HG02798 (cell line): ENCODE data around the gene DZIP1L.
A peak's percentile ranks its signal among the peaks of the same experiment; 100 is the strongest.

Source experiments
- ATAC-seq: cut with Tn5 transposase; IDR thresholded peaks from one replicate; pipeline ENCODE4 v1.9.1; 2021; ENCODE audit warnings: mild to moderate bottlenecking; ENCODE audit not compliant: unreplicated experiment, poor library complexity

DZIP1L gene

GRCh38 chr3:138043266-138044029, 72.0 kb downstream of the DZIP1L start:
- no peak for ATAC-seq

GRCh38 chr3:138042043-138042442, 73.4 kb downstream of the DZIP1L start:
- no peak for ATAC-seq

GRCh38 chr3:138038725-138039462, 76.5 kb downstream of the DZIP1L start:
- ATAC-seq, result no peak

- no peak for ATAC-seq
These were observed 78.8 kb downstream of the DZIP1L start for GRCh38 chr3:138036572-138036971.

- no peak for ATAC-seq
These were observed 80.5 kb downstream of the DZIP1L start for GRCh38 chr3:138034918-138035317.

- no peak for ATAC-seq
These were observed 82.2 kb downstream of the DZIP1L start for GRCh38 chr3:138033202-138033691.

- peak; percentile 66 for ATAC-seq
These were observed 82.8 kb downstream of the DZIP1L start for GRCh38 chr3:138032567-138032966.

- no peak for ATAC-seq
These were observed 83.9 kb downstream of the DZIP1L start for GRCh38 chr3:138031536-138031935.

GRCh38 chr3:138030734-138031280, 84.6 kb downstream of the DZIP1L start:
- ATAC-seq, result no peak

- ATAC-seq, result no peak
These were observed 87.6 kb downstream of the DZIP1L start for GRCh38 chr3:138027821-138028220.

GRCh38 chr3:138025553-138025952, 89.9 kb downstream of the DZIP1L start:
- peak; percentile 31 for ATAC-seq

- ATAC-seq, result peak; percentile 40
These were observed 91.7 kb downstream of the DZIP1L start for GRCh38 chr3:138023754-138024153.

GRCh38 chr3:138019281-138020069, 95.9 kb downstream of the DZIP1L start:
- no peak for ATAC-seq

GRCh38 chr3:138016065-138016464, 99.3 kb downstream of the DZIP1L start:
- ATAC-seq, result no peak

- no peak for ATAC-seq
These were observed 102.9 kb downstream of the DZIP1L start for GRCh38 chr3:138012526-138012925.
